ENCODE data around the gene MRPL34. TPM values are rescaled to one million over a fixed set of nuclear protein-coding genes. Genes with fewer than 3 reads are reported as not detected.

MRPL34 gene
- total and polyA plus RNA-seq, 9 of the 15 experiments (the other 6 are each of a cell fraction or from before 2014, with no cell fraction given): 11.5 to 256 (median 72.5) TPM

GRCh38 chr19:17336872-17337674 is 31.4 kb downstream of the MRPL34 start, which contains the start of gene GTPBP3 (continued):
- no peak for TF ChIP-seq POU5F1 (IDR thresholded peaks at IDR 0.05; ENCODE audit: borderline replicate concordance, low read depth, low read length, partially characterized antibody)
- TF ChIP-seq PCBP1 (IDR thresholded peaks at IDR 0.05; ENCODE audit: low read depth, low read length, poor library complexity, severe bottlenecking): no peak
- TF ChIP-seq ELF1 (tag; IDR thresholded peaks at IDR 0.05): peak; percentile 86
- no peak for TF ChIP-seq YBX1 (IDR thresholded peaks at IDR 0.05)
- no peak for TF ChIP-seq PREB (CRISPR knock-in tag; IDR thresholded peaks at IDR 0.05)
- TF ChIP-seq SPI1 (IDR thresholded peaks at IDR 0.05; ENCODE audit: borderline replicate concordance, low read depth, low read length): peak; percentile 70; the same call in 1 of the 2 replicates
- TF ChIP-seq NFE2L1 (tag; IDR thresholded peaks at IDR 0.05; ENCODE audit: borderline replicate concordance, low read depth): no peak
- TF ChIP-seq DNMT1 (IDR thresholded peaks at IDR 0.05): peak; percentile 98
- no peak for TF ChIP-seq ZNF695 (CRISPR knock-in tag; IDR thresholded peaks at IDR 0.05)
- 0 out of 2 replicates have a peak, but pooled peaks have one; percentile 68 for TF ChIP-seq PHB2 (IDR thresholded peaks at IDR 0.05; ENCODE audit: low read depth)
- 0 out of 2 replicates have a peak, but pooled peaks have one; percentile 3 for TF ChIP-seq TCF3 (CRISPR knock-in tag; IDR thresholded peaks at IDR 0.05)
- TF ChIP-seq SREBF2 (CRISPR knock-in tag; IDR thresholded peaks at IDR 0.05): no peak
- no peak for TF ChIP-seq XRCC4 (IDR thresholded peaks at IDR 0.05; ENCODE audit: extremely low read depth, insufficient read depth, insufficient read length)
- no peak for TF ChIP-seq RBM39 (optimal IDR thresholded peaks at IDR 0.05; ENCODE audit: low read depth, low read length)
- TF ChIP-seq NCOA6 (IDR thresholded peaks at IDR 0.05): no peak
- no peak for TF ChIP-seq NR1H2 (CRISPR knock-in tag; IDR thresholded peaks at IDR 0.05)
- TF ChIP-seq ZNF324 (CRISPR knock-in tag; IDR thresholded peaks at IDR 0.05): no peak
- peak; percentile 93 for TF ChIP-seq CTBP1 (IDR thresholded peaks at IDR 0.05; ENCODE audit: borderline replicate concordance)
- no peak for TF ChIP-seq CEBPG (CRISPR knock-in tag; IDR thresholded peaks at IDR 0.05)
- no peak for TF ChIP-seq CEBPG (tag; conservative IDR thresholded peaks at IDR 0.05 in 1 of 2, IDR thresholded peaks at IDR 0.05 in 1 of 2)
- peak; percentile 53 for TF ChIP-seq SMAD3 (CRISPR knock-in tag; conservative IDR thresholded peaks at IDR 0.05)
- TF ChIP-seq ZNF398 (CRISPR knock-in tag; IDR thresholded peaks at IDR 0.05): no peak
- no peak for TF ChIP-seq CSDE1 (IDR thresholded peaks at IDR 0.05)
- TF ChIP-seq ZNF175 (CRISPR knock-in tag; IDR thresholded peaks at IDR 0.05; ENCODE audit: low read depth): peak; percentile 22; the same call in 1 of the 2 replicates
- peak; percentile 83; the same call in 1 of the 2 replicates for TF ChIP-seq ZC3H8 (IDR thresholded peaks at IDR 0.05)
- peak; percentile 100 for TF ChIP-seq ZFP36 (IDR thresholded peaks at IDR 0.05; ENCODE audit: low read depth, low read length, partially characterized antibody)
- TF ChIP-seq BRD9 (IDR thresholded peaks at IDR 0.05; ENCODE audit: low read depth, partially characterized antibody): peak; percentile 87
- 0 out of 2 replicates have a peak, but pooled peaks have one; percentile 24 for TF ChIP-seq SMARCA4 (IDR thresholded peaks at IDR 0.05)
- no peak for TF ChIP-seq NFIX (CRISPR knock-in tag; IDR thresholded peaks at IDR 0.05; ENCODE audit: low read depth)

Data from K562 (cell line).